Fibroblast of lung (primary cell): ENCODE results near the gene SLTM. TPM values are rescaled to one million over a fixed set of nuclear protein-coding genes. Genes with fewer than 3 reads are reported as not detected.
A peak's percentile ranks its signal among the peaks of the same experiment; 100 is the strongest.

ENCODE experiments used
- DNase-seq, 2 donors: peaks; one replicate each; pipeline versions ENCODE4 v3.0.0 to v3.0.0-alpha.2; 2010; ENCODE audit warnings: low read depth in 2 of 2
- H2AFZ ChIP-seq: 2 replicates; pipeline ENCODE4 v1.5.1; 2012; ENCODE audit warnings: low read length, control low read depth, inconsistent platforms
- H3K27ac ChIP-seq: 2 replicates; pipeline ENCODE4 v1.5.1; 2011; ENCODE audit warnings: low read length, control low read depth; ENCODE audit not compliant: insufficient read depth
- H3K27me3 ChIP-seq: 2 replicates; pipeline ENCODE4 v1.5.1; 2011; ENCODE audit warnings: mild to moderate bottlenecking, low read length; ENCODE audit not compliant: control insufficient read depth, insufficient read depth
- H3K36me3 ChIP-seq: 2 replicates; pipeline ENCODE4 v1.5.1; 2011; ENCODE audit warnings: low read length; ENCODE audit not compliant: control insufficient read depth, insufficient read depth
- H3K4me1 ChIP-seq: 2 replicates; pipeline ENCODE4 v1.5.1; 2011; ENCODE audit warnings: low read length; ENCODE audit not compliant: control insufficient read depth, insufficient read depth; ENCODE audit errors: extremely low read depth
- H3K4me2 ChIP-seq: 2 replicates; pipeline ENCODE4 v1.5.1; 2011; ENCODE audit warnings: low read length, control low read depth; ENCODE audit not compliant: insufficient read depth; ENCODE audit errors: extremely low read depth
- H3K4me3 ChIP-seq, 4 experiments: fragments of 200-600 bp in 1 of 4; sonication (generic) in 1 of 4; replicated peaks in 1 of 4; 2 replicates each; pipeline ENCODE4 v1.5.1; 2011 to 2016; ENCODE audit warnings: low read length in 4 of 4, low read depth in 3 of 4, mild to moderate bottlenecking in 3 of 4, control low read depth in 2 of 4, inconsistent platforms in 1 of 4, mixed read lengths in 1 of 4; ENCODE audit not compliant: insufficient read depth in 1 of 4; ENCODE audit errors: control extremely low read depth in 1 of 4
- H3K79me2 ChIP-seq: 2 replicates; pipeline ENCODE4 v1.5.1; 2012; ENCODE audit warnings: mild to moderate bottlenecking, low read length, inconsistent platforms; ENCODE audit not compliant: control insufficient read depth, insufficient read depth
- H3K9ac ChIP-seq: 2 replicates; pipeline ENCODE4 v1.5.1; 2011; ENCODE audit warnings: mild to moderate bottlenecking, low read length, control low read depth; ENCODE audit not compliant: insufficient read depth
- H3K9me3 ChIP-seq: 2 replicates; pipeline ENCODE4 v1.5.1; 2012; ENCODE audit warnings: low read depth, low read length; ENCODE audit not compliant: control insufficient read depth, insufficient read depth
- H4K20me1 ChIP-seq: 2 replicates; pipeline ENCODE4 v1.5.1; 2011; ENCODE audit warnings: low read length; ENCODE audit not compliant: control insufficient read depth, insufficient read depth; ENCODE audit errors: extremely low read depth
- CTCF ChIP-seq, 2 donors: IDR thresholded peaks in 1 of 2; conservative IDR thresholded peaks in 1 of 2; 1 replicate in 1 of 2; 2 replicates in 1 of 2; pipeline ENCODE4 v1.5.1; 2011 to 2012; ENCODE audit warnings: low read length in 2 of 2, control low read depth in 1 of 2, inconsistent platforms in 1 of 2, low read depth in 1 of 2, mild to moderate bottlenecking in 1 of 2
- EZH2 ChIP-seq: IDR thresholded peaks from 2 replicates; pipeline ENCODE4 v1.5.1; 2012; ENCODE audit warnings: low read length, control low read depth, mild to moderate bottlenecking; ENCODE audit errors: missing control alignments
- polyA plus RNA-seq, 2 donors: library from polyadenylated mRNA; depleted of rRNA in 1 of 2; stranded (reverse) in 1 of 2; unstranded in 1 of 2; fragments of >200 nt; gene quantifications; 2 replicates each; pipeline ENCODE4 v1.2.1, GENCODE V29; 2011 to 2012; ENCODE audit warnings: missing spikeins in 1 of 2
- total RNA-seq: library from RNA; depleted of rRNA; stranded (reverse); fragments of >200 nt; gene quantifications from 2 replicates; pipeline ENCODE4 v1.2.1, GENCODE V29; 2014

SLTM gene
- total and polyA plus RNA-seq, 2 donors (not counting 1 experiment from before 2014, with no cell fraction given) = 19.3 to 67.2 TPM

DNA sequence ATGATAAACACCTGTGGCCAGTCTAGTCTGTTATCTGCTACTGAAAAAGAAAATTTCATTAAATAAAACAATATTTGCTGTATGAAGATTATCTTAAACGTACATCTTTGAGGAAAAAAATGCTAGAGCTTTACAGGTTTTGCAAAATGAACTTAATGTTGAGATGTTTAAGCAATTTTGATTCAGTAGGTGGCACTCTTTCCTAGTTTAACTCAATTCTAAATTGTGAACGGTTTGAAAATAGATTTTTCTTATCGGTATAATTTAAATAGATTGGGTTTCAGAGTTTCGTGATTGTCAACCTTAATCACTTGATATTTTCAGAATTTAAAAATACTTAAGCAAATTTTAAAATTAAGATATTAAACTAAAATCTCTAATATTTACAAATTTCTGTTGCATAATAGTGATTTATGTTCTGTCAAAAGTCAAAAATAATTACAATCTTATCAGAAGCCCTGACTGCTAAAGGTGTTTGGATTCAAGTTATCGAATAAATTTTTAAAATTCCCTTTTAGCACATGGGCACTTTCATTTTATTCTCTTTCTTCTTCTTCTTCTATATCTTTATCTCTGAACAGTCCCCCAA, 47.0 kb upstream of the SLTM start:
- H2AFZ ChIP-seq = no peak overlapping the region
- no peaks in the 10 kb centered on the region for H3K9me3 ChIP-seq
- H3K9ac ChIP-seq = no peak overlapping the region
- H4K20me1 ChIP-seq = no peaks in the 10 kb centered on the region
- H3K27me3 ChIP-seq = no peaks in the 10 kb centered on the region
- no peak overlapping the region for H3K27ac ChIP-seq
- TF ChIP-seq CTCF (conservative IDR thresholded peaks at IDR 0.05 in 1 of 2, IDR thresholded peaks at IDR 0.05 in 1 of 2; ENCODE audit: low read depth in 1 of 2, low read length in 2 of 2) (peak in 1 of 2 donors; percentile 41), EZH2 (no peak)
- no peak overlapping the region for H3K4me2 ChIP-seq
- no peaks in the 10 kb centered on the region for H3K4me1 ChIP-seq
- H3K79me2 ChIP-seq = no peaks in the 10 kb centered on the region
- no peaks in the 10 kb centered on the region for H3K36me3 ChIP-seq
- peak; percentile 30 to 73 for DNase-seq
- H3K4me3 ChIP-seq = no peak overlapping the region

DNA sequence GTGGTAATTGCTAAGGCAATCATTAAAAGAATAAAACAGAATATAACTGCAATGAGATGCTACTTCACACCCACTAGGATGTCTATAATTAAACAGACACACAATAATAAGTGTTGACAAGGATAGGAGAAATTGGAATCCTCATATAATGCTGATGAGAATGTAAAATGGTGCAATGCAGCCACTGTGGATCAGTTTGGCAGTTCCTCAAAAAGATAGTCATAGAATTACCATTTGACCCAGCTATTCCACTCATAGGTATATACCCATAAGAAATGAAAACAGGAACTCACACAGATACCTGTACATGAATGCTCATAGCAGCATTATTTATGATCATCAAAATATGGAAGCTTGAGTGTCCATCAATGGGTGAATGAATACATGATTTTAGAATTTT, 44.4 kb upstream of the SLTM start:
- Histone ChIP-seq H3K27ac (no peak overlapping the region), H3K4me3 (no peak overlapping the region), H3K9me3 (no peaks in the 10 kb centered on the region), H4K20me1 (no peaks in the 10 kb centered on the region), H3K9ac (no peak overlapping the region), H3K4me1 (no peaks in the 10 kb centered on the region), H3K27me3 (no peaks in the 10 kb centered on the region), H3K4me2 (no peak overlapping the region), H2AFZ (no peak overlapping the region), H3K36me3 (no peaks in the 10 kb centered on the region), H3K79me2 (no peaks in the 10 kb centered on the region)
- DNase-seq = no peak
- TF ChIP-seq EZH2 = no peak
- no peak for TF ChIP-seq CTCF (conservative IDR thresholded peaks at IDR 0.05 in 1 of 2, IDR thresholded peaks at IDR 0.05 in 1 of 2; ENCODE audit: low read depth in 1 of 2, low read length in 2 of 2)

- Histone ChIP-seq H3K36me3 (no peaks in the 10 kb centered on the region), H3K27me3 (no peaks in the 10 kb centered on the region), H3K4me2 (no peak overlapping the region), H3K4me3 (no peak overlapping the region), H3K9me3 (no peaks in the 10 kb centered on the region), H2AFZ (no peak overlapping the region), H4K20me1 (no peaks in the 10 kb centered on the region), H3K9ac (no peak overlapping the region), H3K4me1 (peaks cover 3% of the 10 kb centered on the region), H3K79me2 (no peaks in the 10 kb centered on the region), H3K27ac (no peak overlapping the region)
- TF ChIP-seq CTCF (conservative IDR thresholded peaks at IDR 0.05 in 1 of 2, IDR thresholded peaks at IDR 0.05 in 1 of 2; ENCODE audit: low read depth in 1 of 2, low read length in 2 of 2) = no peak
- no peak for TF ChIP-seq EZH2
- no peak for DNase-seq
These were observed 34.0 kb upstream of the SLTM start for GRCh38 chr15:58967479-58967878.
